ENCODE data around the gene CDK5RAP2.

CDK5RAP2 gene

DNA sequence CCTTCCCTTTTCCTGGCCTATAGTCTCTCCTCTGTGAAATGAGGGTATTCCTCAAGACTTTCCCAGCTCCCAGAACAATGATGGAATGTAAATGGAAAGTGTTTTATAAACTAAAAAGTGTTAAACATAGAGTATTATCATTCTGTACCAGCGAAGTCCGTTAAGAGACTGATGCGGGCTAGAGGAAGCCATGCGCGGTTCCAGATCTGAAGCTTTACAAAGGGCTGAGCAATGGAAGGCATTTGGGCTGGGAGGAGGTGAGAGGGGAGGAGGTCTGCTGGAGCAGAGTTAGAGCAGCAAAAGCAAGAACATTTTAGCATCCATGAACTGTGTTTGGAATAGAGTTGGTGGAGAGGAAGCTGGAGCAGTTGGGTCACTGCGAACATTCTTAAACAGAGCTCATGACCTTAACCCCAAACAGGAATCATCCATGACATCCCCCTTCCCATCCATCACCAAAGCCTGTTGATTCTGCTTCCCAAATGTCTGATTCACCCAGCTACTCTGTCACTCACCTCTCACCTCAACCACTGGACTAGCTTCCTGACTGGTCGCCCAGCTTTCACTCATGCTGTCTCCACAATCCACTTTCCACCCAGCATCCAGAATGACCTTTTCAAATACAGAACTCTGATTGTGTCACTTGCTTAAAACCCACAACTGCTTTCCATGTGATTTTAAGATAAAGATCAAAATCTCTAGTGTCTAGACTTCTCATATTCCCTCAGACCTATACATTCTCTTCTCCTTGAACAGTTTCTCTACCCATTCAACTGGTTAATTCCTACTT, 37.1 kb downstream of the CDK5RAP2 start:
- no peak for DNase-seq (ENCODE audit: low read depth)
- H3K4me3 ChIP-seq (ENCODE audit: low read depth, low read length) = no peak overlapping the region
- TF ChIP-seq, protein P1, sequence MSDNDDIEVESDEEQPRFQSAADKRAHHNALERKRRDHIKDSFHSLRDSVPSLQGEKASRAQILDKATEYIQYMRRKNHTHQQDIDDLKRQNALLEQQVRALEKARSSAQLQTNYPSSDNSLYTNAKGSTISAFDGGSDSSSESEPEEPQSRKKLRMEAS (IDR thresholded peaks at IDR 0.05; ENCODE audit: low read depth, low read length) = no peak
- TF ChIP-seq POLR2A (IDR thresholded peaks at IDR 0.05; ENCODE audit: extremely low read depth, insufficient read length) (no peak), MYC (IDR thresholded peaks at IDR 0.05; ENCODE audit: low read depth, low read length) (no peak)
- TF ChIP-seq, protein P2, sequence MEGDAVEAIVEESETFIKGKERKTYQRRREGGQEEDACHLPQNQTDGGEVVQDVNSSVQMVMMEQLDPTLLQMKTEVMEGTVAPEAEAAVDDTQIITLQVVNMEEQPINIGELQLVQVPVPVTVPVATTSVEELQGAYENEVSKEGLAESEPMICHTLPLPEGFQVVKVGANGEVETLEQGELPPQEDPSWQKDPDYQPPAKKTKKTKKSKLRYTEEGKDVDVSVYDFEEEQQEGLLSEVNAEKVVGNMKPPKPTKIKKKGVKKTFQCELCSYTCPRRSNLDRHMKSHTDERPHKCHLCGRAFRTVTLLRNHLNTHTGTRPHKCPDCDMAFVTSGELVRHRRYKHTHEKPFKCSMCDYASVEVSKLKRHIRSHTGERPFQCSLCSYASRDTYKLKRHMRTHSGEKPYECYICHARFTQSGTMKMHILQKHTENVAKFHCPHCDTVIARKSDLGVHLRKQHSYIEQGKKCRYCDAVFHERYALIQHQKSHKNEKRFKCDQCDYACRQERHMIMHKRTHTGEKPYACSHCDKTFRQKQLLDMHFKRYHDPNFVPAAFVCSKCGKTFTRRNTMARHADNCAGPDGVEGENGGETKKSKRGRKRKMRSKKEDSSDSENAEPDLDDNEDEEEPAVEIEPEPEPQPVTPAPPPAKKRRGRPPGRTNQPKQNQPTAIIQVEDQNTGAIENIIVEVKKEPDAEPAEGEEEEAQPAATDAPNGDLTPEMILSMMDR (IDR thresholded peaks at IDR 0.05; ENCODE audit: low read depth, low read length) = no peak

- DNase-seq (ENCODE audit: low read depth) = no peak
- H3K4me3 ChIP-seq (ENCODE audit: low read depth, low read length) = no peak overlapping the region
- TF ChIP-seq MYC (IDR thresholded peaks at IDR 0.05; ENCODE audit: low read depth, low read length) (no peak), POLR2A (IDR thresholded peaks at IDR 0.05; ENCODE audit: extremely low read depth, insufficient read length) (no peak)
- TF ChIP-seq, protein P1 (IDR thresholded peaks at IDR 0.05; ENCODE audit: low read depth, low read length) = no peak
- TF ChIP-seq, protein P2 (IDR thresholded peaks at IDR 0.05; ENCODE audit: low read depth, low read length) = no peak
These were observed 38.0 kb downstream of the CDK5RAP2 start for GRCh38 chr9:120541921-120542320.

DNA sequence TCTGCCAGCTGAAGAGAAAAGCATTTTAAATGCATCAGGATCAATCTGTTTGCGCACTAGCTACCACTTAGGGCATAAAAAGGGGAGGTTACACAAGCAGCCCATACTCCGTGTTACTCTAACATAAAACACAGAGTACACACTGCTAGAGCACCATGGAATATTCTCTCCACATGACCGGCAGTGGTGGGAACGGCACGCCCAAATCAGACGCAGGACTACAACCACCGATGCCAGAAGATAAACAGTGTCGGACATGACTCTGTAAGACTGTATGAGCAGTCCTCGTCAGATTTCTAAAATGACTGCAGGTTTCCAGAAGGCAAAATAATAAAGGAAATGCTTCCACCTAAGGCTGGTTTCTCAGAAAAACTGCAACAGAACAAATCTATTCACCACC, 40.0 kb downstream of the CDK5RAP2 start:
- no peak overlapping the region for H3K4me3 ChIP-seq (ENCODE audit: low read depth, low read length)
- DNase-seq (ENCODE audit: low read depth) = no peak
- TF ChIP-seq MYC (IDR thresholded peaks at IDR 0.05; ENCODE audit: low read depth, low read length) (no peak), POLR2A (IDR thresholded peaks at IDR 0.05; ENCODE audit: extremely low read depth, insufficient read length) (no peak)
- TF ChIP-seq, protein P1 (IDR thresholded peaks at IDR 0.05; ENCODE audit: low read depth, low read length) = no peak
- TF ChIP-seq, protein P2 (IDR thresholded peaks at IDR 0.05; ENCODE audit: low read depth, low read length) = no peak

DNA sequence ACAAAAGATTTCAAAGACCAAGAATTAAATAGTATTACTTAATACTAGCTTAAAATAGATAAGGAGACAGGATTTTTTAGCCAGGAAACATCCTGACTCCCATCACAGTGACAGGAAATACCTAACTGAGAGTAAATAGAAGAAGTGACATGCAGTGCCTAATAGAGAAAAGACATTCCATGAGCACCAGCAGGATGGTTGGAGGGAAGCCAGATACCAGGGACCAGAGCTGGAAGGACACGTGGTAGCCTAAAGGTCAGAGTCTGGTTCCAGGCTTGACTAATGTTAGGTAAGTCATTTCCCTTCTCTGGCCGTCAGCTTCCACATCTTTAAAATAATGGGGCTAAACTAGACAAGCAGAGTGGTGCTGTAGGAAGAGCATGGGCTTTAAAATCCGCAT, 41.6 kb downstream of the CDK5RAP2 start:
- H3K4me3 ChIP-seq (ENCODE audit: low read depth, low read length) = no peak overlapping the region
- TF ChIP-seq, protein P2 (IDR thresholded peaks at IDR 0.05; ENCODE audit: low read depth, low read length) = no peak
- TF ChIP-seq MYC (IDR thresholded peaks at IDR 0.05; ENCODE audit: low read depth, low read length) (no peak), POLR2A (IDR thresholded peaks at IDR 0.05; ENCODE audit: extremely low read depth, insufficient read length) (no peak)
- TF ChIP-seq, protein P1 (IDR thresholded peaks at IDR 0.05; ENCODE audit: low read depth, low read length) = no peak
- no peak for DNase-seq (ENCODE audit: low read depth)

GRCh38 chr9:120536949-120537640, 42.9 kb downstream of the CDK5RAP2 start:
- no peak for DNase-seq (ENCODE audit: low read depth)
- TF ChIP-seq MYC (IDR thresholded peaks at IDR 0.05; ENCODE audit: low read depth, low read length) (no peak), POLR2A (IDR thresholded peaks at IDR 0.05; ENCODE audit: extremely low read depth, insufficient read length) (no peak)
- TF ChIP-seq, protein P1 (IDR thresholded peaks at IDR 0.05; ENCODE audit: low read depth, low read length) = no peak
- TF ChIP-seq, protein P2 (IDR thresholded peaks at IDR 0.05; ENCODE audit: low read depth, low read length) = no peak
- no peak overlapping the region for H3K4me3 ChIP-seq (ENCODE audit: low read depth, low read length)

All from NB4 (cell line).